ENCODE results near the gene C6orf163. TPM values are rescaled to one million over a fixed set of nuclear protein-coding genes. Genes with fewer than 3 reads are reported as not detected.

The C6orf163 gene
- total RNA-seq, 1 experiment from 2014 or later = 0.12 TPM

- no peak for DNase-seq (ENCODE audit: low spot score)
Observed at GRCh38 chr6:87408721-87409155, 64.1 kb downstream of the C6orf163 start.

Other genes with a start within 250 kb of the C6orf163 start
- gene CGA, start 249.7 kb upstream of the C6orf163 start, total RNA-seq (2014; rRNA removed; shearing (Covaris generic)) = not detected in 2 replicates
- 3.0 and 4.6 TPM in 2 replicates for gene ZNF292, start 189.2 kb upstream of the C6orf163 start, total RNA-seq (2014; rRNA removed; shearing (Covaris generic))
- 3.3 and 5.3 TPM in 2 replicates for gene SMIM8, start 22.2 kb upstream of the C6orf163 start, total RNA-seq (2014; rRNA removed; shearing (Covaris generic))
- not detected in 2 replicates for gene GJB7, start 15.5 kb upstream of the C6orf163 start, total RNA-seq (2014; rRNA removed; shearing (Covaris generic))
- gene CFAP206, start 63.2 kb downstream of the C6orf163 start, total RNA-seq (2014; rRNA removed; shearing (Covaris generic)) = 0.97 and 1.6 TPM in 2 replicates
- 15.8 and 22.2 TPM in 2 replicates for gene SLC35A1, start 128.2 kb downstream of the C6orf163 start, total RNA-seq (2014; rRNA removed; shearing (Covaris generic))
- 19.7 and 23.5 TPM in 2 replicates for gene RARS2, start 245.2 kb downstream of the C6orf163 start, total RNA-seq (2014; rRNA removed; shearing (Covaris generic))
- 18.7 and 28.6 TPM in 2 replicates for gene ORC3, start 245.3 kb downstream of the C6orf163 start, total RNA-seq (2014; rRNA removed; shearing (Covaris generic))